ENCODE measurements around the gene PLEKHB1. TPM values are rescaled to one million over a fixed set of nuclear protein-coding genes. Genes with fewer than 3 reads are reported as not detected.

Gene PLEKHB1
- total RNA-seq, 1 experiment from 2014 or later = 37.1 TPM

- no peak overlapping the region for H3K27ac ChIP-seq (ENCODE audit: insufficient read length, low read depth, low read length)
- no peak overlapping the region for H2BK20ac ChIP-seq (ENCODE audit: low read depth, low read length, poor library complexity, severe bottlenecking)
- H3K79me2 ChIP-seq (ENCODE audit: insufficient read depth, low read length) = no peaks in the 10 kb centered on the region
- no peak overlapping the region for H3K4me2 ChIP-seq (ENCODE audit: insufficient read depth, insufficient read length, low read length)
- DNase-seq = no peak
- H2BK5ac ChIP-seq (ENCODE audit: insufficient read length, low read length) = no peak overlapping the region
- H3K9ac ChIP-seq (ENCODE audit: extremely low read depth, insufficient read length, low read length) = no peak overlapping the region
- no peak overlapping the region for H2BK12ac ChIP-seq (ENCODE audit: insufficient read length, low read depth, low read length)
- Mint-ChIP-seq H3K27ac (no peak overlapping the region), H3K4me3 (no peak overlapping the region), H3K4me1 (peaks cover 16 to 20% of the 10 kb centered on the region in 2 experiments), H3K27me3 (ENCODE audit: low read depth) (peaks cover 20% of the 10 kb centered on the region), H3K9me3 (no peaks in the 10 kb centered on the region; a peak in 1 of 5 replicates), H3K36me3 (ENCODE audit: insufficient read depth in 1 of 3, low read depth in 3 of 3) (peaks cover 0 to 7% (median 5%) of the 10 kb centered on the region in 3 experiments; a peak in 3 of 7 replicates)
- no peak overlapping the region for H2AFZ ChIP-seq (ENCODE audit: low read length)
- WGBS (ENCODE audit: extremely low coverage, insufficient read length, low lambda C conversion rate) = no CpG with 5 or more reads among the region's 3 CpGs
- TF ChIP-seq CTCF (conservative IDR thresholded peaks at IDR 0.05) = no peak
- H4K20me1 ChIP-seq (ENCODE audit: control insufficient read depth, insufficient read depth, insufficient read length) = no peaks in the 10 kb centered on the region
- H3K23ac ChIP-seq (ENCODE audit: insufficient read length, low read depth, low read length) = no peak overlapping the region
- H4K91ac ChIP-seq (ENCODE audit: insufficient read length, low read depth, low read length) = no peak overlapping the region
- H3K79me1 ChIP-seq (ENCODE audit: insufficient read depth, low read depth, low read length, poor library complexity, severe bottlenecking) = no peaks in the 10 kb centered on the region
- H4K8ac ChIP-seq (replicated peaks; ENCODE audit: insufficient read length, low read depth, low read length) = no peak overlapping the region
- H4K5ac ChIP-seq (ENCODE audit: insufficient read length, low read depth, low read length) = no peak overlapping the region
- no peaks in the 10 kb centered on the region for H3K9me3 ChIP-seq (ENCODE audit: control insufficient read depth, low read depth, low read length)
- no peak overlapping the region for H3K18ac ChIP-seq (ENCODE audit: insufficient read length, low read depth, low read length)
- peaks cover 3% of the 10 kb centered on the region; the same call in 1 of the 2 replicates for H3K27me3 ChIP-seq (ENCODE audit: insufficient read depth, low read length)
- H2BK120ac ChIP-seq (ENCODE audit: low read depth, low read length, poor library complexity, severe bottlenecking) = no peak overlapping the region
- no peak overlapping the region for H3K4ac ChIP-seq (ENCODE audit: low read depth, low read length)
- no peak overlapping the region for H2AK5ac ChIP-seq (ENCODE audit: insufficient read length, low read length)
- peaks cover 6% of the 10 kb centered on the region for H3K23me2 ChIP-seq (ENCODE audit: insufficient read length, low read depth, low read length, poor library complexity, severe bottlenecking)
- H3K4me1 ChIP-seq (ENCODE audit: insufficient read depth, low read length) = no peaks in the 10 kb centered on the region; the same call in 1 of the 2 replicates
- H3K14ac ChIP-seq (ENCODE audit: insufficient read depth, low read length) = no peak overlapping the region
- no peak overlapping the region for H3K56ac ChIP-seq (ENCODE audit: insufficient read length, low read depth, low read length)
- no peak overlapping the region for H3T11ph ChIP-seq (ENCODE audit: low read length)
- no peak overlapping the region for H2BK15ac ChIP-seq (ENCODE audit: low read depth, low read length)
These were observed 13.6 kb downstream of the PLEKHB1 start for GRCh38 chr11:73659961-73660360.

Data from H9 (cell line).